GM21390 (cell line): ENCODE measurements around the gene TUBB1.
A peak's percentile ranks its signal among the peaks of the same experiment; 100 is the strongest.

ENCODE experiments used
- ATAC-seq: cut with Tn5 transposase; IDR thresholded peaks from one replicate; pipeline ENCODE4 v1.9.1; 2021; ENCODE audit not compliant: unreplicated experiment

Gene TUBB1

DNA sequence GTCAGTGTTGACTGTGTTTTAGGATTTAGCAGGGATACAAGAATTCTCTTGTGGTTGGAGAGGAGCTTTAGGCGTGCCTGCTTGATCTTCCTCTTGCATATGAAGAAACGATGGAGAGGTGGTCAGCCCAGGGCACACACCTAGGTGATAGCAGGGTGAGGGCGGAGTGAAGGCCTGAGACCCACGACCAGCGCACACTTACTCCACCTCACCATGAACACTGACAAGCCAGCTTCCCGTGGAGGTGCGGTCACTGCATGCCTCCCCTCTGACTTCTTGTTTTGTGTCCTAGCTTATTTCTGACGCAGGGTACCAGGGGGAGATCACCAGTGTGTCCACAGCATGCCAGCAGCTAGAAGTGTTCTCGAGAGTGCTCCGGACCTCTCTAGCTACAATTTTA, 30.0 kb upstream of the TUBB1 start:
- ATAC-seq = no peak

DNA sequence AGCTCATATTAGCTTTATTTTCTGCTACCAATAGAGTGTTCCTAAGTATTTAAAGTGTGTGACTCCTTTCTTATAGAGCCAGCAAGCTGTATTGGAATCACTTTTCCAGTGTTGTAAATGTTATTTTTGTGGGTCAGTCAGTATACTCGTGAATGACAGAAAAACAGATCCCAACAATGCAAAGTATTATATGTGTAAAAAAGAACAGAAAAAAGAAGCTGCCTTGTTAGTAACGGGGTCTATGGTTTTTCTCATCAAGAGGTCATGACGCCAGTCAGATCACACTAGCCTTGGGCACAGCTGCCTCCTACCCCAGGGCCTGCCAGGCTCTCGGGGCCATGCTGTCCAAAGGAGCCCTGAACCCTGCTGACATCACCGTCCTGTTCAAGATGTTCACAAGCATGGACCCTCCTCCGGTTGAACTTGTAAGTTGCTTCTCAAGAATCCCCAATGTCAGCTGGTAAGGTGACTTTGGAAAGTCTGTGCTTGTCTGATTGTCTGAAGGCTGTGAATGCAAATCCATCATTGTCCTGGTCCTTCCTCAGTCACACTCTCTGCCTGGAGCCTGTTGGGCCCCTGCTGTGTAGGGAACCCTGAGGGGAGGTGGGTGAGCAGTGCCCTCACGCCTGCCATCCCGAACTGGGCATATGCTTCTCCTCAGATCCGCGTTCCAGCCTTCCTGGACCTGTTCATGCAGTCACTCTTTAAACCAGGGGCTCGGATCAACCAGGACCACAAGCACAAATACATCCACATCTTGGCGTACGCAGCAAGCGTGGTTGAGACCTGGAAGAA, 28.4 kb upstream of the TUBB1 start:
- no peak for ATAC-seq

DNA sequence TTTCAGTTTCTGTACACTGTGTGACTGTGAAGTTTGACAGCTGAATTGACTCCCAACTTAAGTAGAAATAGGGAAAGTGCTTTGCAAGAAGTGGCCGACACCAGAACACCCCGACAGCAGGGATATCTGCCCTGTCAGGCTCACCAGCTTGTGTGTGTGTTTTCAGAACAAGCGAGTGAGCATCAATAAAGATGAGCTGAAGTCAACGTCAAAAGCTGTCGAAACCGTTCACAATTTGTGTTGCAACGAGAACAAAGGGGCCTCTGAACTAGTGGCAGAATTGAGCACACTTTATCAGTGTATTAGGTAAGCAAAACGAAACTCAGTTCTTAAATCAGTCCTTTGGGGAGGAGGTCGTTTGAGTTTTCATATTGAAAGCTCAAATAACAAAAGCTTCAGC, 27.5 kb upstream of the TUBB1 start:
- ATAC-seq = no peak

DNA sequence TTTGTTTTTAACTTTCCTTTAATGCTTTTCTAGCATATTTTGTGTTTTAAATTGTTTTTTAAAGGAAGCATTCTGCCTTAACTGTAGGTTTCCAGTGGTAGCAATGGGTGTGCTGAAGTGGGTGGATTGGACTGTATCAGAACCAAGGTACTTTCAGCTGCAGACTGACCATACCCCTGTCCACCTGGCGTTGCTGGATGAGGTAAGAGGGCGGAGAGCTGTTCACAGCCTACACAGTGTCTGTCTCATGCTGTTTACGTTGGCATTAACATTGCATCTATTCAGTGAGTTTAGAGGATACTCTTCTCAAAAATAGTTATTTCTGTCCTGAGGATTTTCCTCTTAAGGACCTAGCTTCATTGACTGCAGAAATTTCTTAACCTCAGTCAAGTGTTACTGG, 26.3 kb upstream of the TUBB1 start:
- no peak for ATAC-seq

DNA sequence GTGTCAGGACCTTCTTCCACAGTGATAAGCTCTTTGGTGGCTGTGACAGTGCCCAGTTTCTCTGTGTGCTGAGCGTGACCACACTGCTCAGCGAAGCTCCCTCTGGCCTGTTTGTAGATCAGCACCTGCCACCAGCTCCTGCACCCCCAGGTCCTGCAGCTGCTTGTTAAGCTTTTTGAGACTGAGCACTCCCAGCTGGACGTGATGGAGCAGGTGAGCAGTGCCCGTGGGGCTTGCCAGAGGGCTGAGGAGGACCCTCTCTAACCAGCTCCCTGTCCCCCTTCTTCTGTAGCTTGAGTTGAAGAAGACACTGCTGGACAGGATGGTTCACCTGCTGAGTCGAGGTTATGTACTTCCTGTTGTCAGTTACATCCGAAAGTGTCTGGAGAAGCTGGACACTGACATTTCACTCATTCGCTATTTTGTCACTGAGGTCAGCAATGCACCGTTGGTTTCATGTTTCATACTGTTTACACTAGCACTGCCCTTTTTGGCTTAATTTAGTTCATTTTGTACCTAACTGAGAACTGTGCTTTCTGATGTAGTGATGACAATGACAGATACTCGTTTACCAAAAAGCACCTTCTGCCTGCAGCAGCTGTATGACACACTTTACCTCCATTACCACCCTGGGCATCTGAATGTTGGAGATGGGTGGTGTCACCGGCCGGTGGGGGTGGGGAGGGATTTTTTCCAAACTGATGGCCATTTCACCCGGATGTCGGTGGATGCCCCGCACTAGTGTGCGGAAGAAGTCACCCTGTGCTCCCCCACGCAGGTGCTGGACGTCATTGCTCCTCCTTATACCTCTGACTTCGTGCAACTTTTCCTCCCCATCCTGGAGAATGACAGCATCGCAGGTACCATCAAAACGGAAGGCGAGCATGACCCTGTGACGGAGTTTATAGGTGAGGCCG, 25.6 kb upstream of the TUBB1 start:
- no peak for ATAC-seq

DNA sequence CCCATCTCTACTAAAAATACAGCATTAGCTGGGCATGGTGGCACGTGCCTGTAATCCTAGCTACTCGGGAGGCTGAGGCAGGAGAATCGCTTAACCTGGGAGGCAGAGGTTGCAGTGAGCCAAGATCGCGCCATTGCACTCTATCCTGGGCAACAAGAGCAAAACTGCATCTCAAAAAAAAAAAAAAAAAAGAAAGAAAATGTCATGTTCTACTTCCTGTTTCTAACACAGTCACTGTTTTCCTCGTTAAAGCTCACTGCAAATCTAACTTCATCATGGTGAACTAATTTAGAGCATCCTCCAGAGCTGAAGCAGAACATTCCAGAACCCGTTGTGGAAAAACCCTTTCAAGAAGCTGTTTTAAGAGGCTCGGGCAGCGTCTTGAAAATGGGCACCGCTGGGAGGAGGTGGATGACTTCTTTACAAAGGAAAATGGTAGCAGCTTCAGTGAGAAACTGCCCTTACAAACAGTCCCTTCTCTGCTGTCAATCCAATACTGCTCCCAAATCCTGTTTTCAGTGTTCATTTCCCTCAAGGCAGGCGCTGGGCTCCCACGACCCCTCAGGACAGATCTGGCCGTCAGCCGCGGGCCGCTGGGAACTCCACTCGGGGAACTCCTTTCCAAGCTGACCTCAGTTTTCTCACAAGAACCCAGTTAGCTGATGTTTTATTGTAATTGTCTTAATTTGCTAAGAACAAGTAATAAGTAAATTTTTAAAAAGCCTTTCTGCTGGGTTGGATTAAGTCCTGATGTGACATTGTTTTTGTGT, 24.7 kb upstream of the TUBB1 start:
- ATAC-seq = no peak

DNA sequence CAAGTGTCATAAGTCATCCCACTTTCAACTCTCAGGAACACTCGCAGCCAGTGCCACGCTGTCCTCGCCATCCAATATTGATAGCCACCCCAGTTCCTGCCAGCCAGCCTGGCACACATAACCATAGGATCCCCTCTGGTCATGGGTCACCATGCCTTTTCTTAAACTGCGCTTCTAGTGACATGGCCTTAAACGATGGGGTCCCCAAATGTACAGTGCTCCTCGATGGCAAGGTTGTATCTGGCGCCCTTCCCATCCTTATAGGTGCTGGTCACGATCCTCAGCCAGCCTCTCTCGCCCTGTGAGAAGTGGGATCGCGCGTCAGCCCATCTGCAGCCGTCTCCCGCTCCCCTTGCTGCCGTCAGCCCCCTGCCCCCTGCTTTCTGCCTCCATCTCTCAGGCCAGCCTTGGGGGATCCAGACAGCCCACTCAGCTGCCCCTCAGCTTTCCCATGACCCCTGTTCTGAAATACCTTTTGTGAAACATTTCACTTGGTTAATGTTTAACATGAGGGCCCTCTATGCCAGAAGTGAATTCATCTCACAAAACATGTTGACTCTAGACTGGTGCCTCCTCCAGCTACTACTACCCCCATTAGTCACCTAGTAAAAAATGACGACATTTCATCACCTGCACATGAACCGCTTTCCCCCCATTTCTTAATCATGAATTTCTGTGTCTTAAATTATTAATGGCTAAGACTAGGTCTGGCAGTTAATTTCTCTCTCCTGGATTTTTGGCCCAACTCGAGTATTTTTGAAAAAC, 23.6 kb upstream of the TUBB1 start:
- ATAC-seq = no peak

DNA sequence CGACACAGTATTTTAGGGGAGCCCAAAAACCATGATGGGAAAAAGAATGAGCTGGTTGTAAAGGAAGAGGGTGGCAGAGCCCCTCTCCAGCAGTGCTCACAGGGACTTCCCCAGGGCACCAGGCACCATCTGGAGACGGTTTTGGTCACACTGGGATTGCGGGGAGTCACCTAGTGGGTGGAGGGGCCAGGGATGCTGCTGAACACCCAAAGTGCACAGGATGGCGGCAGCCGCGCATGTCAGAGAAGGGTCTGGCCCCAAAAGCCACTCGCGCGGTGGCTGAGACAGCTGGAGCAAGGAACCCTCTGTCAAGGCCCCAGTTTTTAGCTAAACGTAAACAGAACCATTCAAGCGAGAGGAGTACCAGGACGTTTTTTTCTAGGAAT, 23.0 kb upstream of the TUBB1 start:
- ATAC-seq = no peak

DNA sequence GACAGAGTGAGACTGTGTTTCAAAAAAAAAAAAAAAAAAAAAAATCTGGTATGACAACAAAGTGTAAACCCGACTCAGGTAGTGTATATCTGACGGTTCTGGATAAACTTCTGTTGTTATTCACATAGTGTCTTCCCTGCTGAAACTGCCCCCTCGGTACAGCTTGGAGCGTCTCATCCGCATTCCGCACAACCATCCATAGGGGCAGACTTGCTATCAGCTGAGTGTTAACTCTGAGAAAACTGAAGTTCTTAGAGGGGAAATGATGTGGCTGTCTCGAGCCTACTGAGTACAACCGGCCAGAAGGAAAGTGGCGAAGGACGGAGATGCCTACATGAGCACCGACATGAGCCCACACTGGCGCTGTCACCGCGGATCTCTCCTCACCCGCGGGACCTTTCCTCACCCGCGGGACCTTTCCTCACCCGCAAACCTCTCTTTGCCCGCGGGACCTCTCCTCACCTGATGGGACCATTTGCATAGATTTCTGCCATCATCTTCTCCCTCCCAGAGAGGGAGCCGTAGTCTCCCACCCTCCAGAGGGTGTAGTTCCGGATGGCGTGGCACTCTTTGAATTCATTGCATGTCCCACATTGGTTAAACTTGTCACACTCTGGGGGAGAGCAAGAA, 22.0 kb upstream of the TUBB1 start:
- ATAC-seq = no peak

DNA sequence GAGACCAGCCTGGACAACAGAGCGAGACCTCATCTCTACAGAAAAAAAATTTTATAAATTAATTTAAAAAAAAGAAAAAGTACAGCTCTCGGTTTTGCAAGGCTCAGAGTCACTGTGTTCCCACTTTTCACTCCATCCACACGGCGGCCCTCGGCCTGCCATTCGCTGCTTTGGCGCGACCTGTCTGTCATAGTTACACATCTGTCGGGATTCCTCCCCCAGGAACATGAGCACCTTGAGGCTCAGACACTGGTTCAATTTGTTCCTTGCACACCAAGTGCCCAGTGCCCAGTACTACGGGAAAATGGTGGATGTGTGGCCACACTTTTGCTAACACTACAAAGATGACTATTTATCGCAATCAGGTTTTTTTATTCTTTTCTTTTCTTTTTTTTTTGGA, 20.6 kb upstream of the TUBB1 start:
- ATAC-seq = no peak

DNA sequence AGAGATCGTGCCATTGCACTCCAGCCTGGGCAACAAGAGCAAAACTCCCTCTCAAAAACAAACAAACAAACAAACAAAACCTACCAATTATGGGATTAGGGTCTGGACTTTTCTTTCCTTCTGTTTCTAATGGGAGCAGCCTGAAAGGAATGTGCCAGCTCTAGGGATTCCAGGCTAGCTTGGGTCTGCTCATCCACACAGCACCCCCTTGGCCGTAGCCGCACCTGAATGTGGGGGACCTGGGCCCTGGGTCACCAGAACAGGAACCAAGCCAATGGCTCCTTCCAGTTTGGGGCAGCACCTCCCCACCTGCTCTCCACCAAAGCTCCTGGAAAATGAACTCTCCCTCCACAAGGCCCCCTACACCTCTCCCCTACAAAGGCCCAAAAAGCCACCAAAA, 18.9 kb upstream of the TUBB1 start:
- no peak for ATAC-seq

DNA sequence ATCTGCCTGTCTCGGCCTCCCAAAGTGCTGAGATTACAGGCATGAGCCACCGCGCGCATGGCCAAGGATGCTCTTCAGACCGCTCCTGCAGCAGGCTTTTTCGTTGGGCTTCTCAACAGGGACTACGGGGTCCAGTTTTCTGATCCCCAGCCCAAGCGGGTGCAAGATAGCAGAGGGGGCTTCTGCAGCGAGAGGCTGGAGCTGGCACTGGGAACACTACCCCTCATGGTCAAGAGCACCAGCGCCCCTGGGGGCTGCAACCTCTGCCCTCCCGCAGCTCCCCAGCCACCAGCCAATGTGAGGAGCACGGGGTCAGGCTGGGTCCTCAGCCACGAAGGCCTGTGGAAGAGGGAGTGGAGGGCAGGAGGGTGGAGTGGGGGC, 18.2 kb upstream of the TUBB1 start:
- no peak for ATAC-seq

DNA sequence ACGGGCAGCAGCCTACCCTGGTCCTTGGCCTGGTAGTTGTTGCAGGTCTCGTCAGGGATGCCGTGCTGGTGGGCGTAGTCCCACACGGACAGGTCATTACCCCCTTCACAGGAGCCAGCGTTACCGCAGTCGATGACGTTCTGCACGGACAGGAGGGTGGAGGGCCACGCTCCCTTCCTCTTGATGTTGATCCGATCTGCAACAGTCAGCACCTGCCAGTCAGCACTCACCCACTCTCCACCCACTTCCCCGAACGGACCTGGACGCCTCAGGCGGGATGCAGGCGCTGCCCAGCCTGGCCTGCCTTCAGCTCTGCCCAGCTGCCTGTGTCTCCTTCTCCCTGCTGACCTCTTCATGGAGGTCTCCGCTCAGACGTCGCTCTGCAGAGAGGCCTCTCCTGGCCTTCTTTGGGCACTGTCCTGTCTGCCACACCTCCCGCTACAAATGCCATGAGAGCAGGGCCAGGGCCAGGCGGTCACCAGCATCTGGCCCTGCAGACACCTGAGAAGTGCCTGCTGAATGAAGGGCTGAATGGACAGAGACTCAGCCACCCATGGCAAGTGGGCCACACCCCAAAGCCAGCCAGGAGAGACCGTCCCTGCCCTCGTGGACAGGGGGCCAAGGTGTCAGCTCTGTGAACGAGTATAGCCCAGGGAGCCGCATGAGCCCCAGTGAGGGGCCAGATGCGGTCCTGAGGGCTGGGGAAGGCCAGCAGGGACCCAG, 17.6 kb upstream of the TUBB1 start:
- ATAC-seq = no peak

DNA sequence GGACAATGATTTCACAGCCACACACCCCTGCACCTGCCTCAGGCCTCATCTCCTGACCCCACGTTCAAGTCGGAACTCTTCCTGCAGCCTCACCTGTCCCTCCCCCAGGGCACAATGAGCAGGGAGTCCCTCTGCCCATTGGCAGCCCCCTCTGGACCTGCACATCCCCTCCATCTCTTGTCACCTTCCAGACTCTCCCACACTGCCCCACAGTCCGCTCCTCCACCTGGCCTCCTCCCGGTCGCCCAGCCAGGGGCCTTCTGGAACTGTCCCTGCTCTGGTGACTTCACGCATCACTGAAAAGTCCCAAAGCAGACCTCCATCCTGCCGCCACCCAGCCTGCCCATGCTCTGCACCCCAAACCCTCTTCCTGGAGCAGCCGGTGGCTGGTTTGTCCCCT, 16.8 kb upstream of the TUBB1 start:
- no peak for ATAC-seq

DNA sequence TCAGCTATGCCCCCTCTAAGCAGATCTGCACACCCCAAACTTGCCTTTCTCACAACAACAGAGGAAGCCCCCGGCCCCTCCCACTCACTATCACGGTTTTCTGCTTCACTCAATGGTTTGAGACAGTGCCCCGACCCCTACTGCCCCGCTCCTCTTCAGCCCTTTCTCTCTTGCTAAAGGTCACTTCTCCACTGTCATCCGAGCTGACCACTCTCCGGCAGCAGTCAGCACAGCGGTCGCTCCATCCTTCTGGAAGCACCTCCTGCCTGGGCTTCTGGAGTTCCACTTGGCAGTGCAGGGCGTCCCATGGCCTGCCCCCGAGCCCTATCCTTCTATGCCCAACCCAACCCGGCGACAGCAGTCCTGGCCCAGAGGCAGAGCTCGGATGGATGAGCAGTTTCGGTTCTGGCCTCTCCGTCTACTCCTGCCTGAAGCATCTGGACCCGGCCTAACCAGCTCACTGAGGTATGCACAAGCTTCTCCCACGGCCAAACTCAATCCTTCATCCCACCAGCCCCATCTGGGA, 16.3 kb upstream of the TUBB1 start:
- no peak for ATAC-seq

DNA sequence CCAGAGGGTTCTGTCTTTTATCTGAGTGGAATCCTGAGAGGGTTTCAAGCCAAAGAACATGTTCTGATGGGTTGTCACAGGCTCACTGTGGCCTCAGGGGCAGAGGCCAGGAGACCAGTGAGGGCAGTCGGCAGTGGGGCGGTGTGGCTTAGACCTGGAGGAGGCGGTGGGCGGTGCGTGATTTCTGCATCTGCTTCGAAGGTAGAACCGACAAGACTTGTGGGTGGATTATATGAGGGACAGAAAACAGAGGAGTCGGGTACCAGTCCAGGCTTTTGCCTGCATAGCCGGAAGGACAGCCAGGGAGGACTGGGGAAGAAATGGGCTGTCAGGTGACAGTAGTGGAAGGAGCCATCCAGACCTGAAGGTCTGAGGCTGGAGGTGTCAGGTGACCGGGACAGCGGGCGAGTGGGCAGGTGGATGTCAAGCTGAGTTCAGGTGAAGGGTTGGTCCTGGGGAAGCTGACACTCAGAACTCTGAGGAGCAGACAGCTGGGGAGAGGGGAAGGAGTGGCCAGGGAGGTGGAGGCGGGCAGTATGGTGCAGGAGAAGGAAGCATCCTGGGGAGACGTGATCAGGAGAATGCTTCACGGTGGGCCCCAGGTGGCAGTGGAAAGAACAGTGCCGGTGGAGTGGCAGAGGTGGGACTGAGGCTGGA, 15.3 kb upstream of the TUBB1 start:
- no peak for ATAC-seq

DNA sequence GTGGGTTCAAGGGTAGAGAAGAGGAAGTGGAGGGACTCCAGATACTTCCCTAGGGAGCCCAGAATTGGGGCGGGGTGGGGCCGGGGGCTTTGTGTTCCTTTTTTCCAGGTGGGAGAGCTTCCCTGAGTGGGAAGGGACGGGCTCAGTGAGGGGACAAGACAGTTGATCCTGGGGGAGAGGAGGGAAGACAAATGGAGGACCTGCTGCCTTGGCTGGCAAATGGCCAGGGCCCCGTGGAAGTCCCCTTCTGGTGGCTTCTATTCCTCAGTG, 14.8 kb upstream of the TUBB1 start:
- no peak for ATAC-seq

DNA sequence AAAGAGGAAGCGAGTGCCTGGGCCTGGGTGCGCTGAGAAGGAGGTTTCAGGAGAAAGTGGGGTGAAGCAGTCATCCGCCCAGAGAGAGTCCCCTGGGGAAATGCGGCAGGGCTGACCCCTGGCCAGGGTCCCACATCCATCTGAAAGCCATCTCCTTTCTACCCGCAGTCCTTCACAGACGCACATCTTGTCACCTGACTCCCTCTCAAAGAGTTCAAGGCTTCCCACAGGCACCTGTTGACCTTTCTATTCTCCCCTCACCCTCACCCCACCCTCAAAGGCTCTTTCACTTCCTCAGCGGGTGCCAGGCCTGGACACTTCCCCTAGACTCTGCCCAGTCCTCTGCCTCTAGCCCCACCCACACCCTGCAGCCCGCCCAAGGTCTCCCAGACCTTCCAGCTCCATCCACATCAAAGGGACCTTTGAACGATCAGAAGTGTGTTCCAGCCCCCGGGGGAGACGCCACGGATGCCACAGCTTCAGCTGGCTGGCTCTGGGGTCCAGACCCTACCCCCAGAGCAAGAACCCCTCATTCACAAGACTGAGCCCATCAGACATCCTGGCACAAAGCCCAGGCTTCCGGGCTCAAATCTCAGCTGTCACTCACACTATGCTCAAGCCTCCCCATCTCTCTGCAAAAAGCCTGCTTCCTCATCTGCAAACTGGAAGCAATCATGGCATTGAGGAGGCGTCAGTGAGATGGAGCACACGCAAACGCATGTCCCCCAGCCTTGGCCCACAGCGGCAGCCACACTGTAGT, 14.3 kb upstream of the TUBB1 start:
- peak; percentile 55 for ATAC-seq
